GM13976 (cell line): ENCODE data around the gene ENOSF1.

Experiments used
- DNase-seq: peaks from one replicate; pipeline ENCODE4 v3.0.0; 2012; ENCODE audit warnings: low spot score
- CTCF ChIP-seq: IDR thresholded peaks from 2 replicates; pipeline ENCODE4 v1.5.1; 2012; ENCODE audit warnings: borderline replicate concordance, mild to moderate bottlenecking; ENCODE audit not compliant: insufficient read depth; ENCODE audit errors: extremely low read depth, missing control alignments, control extremely low read depth
- in situ Hi-C: fragments of 300-500 bp; cut with MboI; formaldehyde crosslinking; loops from one replicate; pipeline ENCODE4 v1.12.0; 2022; ENCODE audit warnings: low sequenced_read_pairs, mixed read lengths, inconsistent platforms; ENCODE audit not compliant: unreplicated experiment

Gene ENOSF1

GRCh38 chr18:650428-650858, 62.0 kb downstream of the ENOSF1 start:
- in situ Hi-C loops = no loop called here
- DNase-seq = no peak
- no peak for TF ChIP-seq CTCF

- no peak for TF ChIP-seq CTCF
- no peak for DNase-seq
- in situ Hi-C loops = no loop called here
Measured at GRCh38 chr18:649341-649740, 63.1 kb downstream of the ENOSF1 start.

- no peak for DNase-seq
- in situ Hi-C loops = no loop called here
- TF ChIP-seq CTCF = no peak
Measured at GRCh38 chr18:647304-647703, 65.1 kb downstream of the ENOSF1 start.

GRCh38 chr18:644395-645004, 67.9 kb downstream of the ENOSF1 start:
- in situ Hi-C loops = no loop called here
- no peak for DNase-seq
- no peak for TF ChIP-seq CTCF

GRCh38 chr18:641224-641623, 71.2 kb downstream of the ENOSF1 start:
- DNase-seq = no peak
- in situ Hi-C loops = no loop called here
- no peak for TF ChIP-seq CTCF

- TF ChIP-seq CTCF = no peak
- in situ Hi-C loops = no loop called here
- DNase-seq = no peak
Measured at GRCh38 chr18:635171-635570, 77.3 kb downstream of the ENOSF1 start.
